GM21717 (cell line): ENCODE results near the gene TMCO4.

ENCODE experiments used
- ATAC-seq: cut with Tn5 transposase; IDR thresholded peaks from one replicate; pipeline ENCODE4 v1.9.1; 2021; ENCODE audit warnings: mild to moderate bottlenecking, moderate library complexity; ENCODE audit not compliant: unreplicated experiment

Gene TMCO4

DNA sequence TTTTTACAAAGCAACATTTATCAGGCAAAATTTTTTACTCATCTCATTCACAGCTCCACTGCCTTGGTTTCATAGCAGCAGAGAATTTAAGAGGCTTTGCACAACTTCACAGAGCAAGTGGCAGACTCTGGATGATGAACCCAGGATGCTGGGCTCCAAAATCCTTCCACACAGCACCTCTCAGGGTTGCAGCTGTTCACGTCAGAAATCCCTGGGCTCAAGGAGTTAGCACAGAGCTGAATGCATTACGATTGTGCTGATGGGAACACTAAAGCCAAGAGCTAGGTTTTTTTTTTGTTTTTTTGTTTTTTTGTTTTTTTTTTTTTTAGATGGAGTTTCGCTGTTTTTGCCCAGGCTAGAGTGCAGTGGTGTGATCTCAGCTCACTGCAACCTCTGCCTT lies 137.4 kb downstream of the TMCO4 start:
- no peak for ATAC-seq

GRCh38 chr1:19661721-19662228 lies 137.9 kb downstream of the TMCO4 start:
- ATAC-seq = no peak

GRCh38 chr1:19658186-19658585 lies 141.5 kb downstream of the TMCO4 start:
- no peak for ATAC-seq

- no peak for ATAC-seq
Observed at GRCh38 chr1:19657511-19657910, 142.2 kb downstream of the TMCO4 start.

- ATAC-seq = no peak
Observed at GRCh38 chr1:19656780-19657466, 142.8 kb downstream of the TMCO4 start.

GRCh38 chr1:19656134-19656779 lies 143.5 kb downstream of the TMCO4 start:
- no peak for ATAC-seq

DNA sequence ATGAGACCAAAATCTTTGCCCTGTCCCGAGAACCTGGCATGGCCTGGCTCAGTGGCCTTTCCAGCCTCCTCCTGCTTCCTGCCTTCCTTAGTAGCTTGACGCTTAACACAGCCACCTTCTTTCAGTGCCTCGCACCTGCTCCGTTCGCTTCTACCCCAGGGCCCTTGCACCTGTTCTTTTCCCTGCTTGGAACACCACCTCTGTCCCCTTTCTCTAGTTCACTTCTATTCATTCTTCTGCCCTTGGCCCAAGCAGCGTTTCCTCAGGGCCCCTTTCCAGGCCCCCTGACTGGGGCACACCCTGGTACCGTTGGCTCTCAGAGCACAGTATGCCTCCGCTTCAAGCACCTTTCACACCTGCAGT lies 144.0 kb downstream of the TMCO4 start:
- no peak for ATAC-seq

DNA sequence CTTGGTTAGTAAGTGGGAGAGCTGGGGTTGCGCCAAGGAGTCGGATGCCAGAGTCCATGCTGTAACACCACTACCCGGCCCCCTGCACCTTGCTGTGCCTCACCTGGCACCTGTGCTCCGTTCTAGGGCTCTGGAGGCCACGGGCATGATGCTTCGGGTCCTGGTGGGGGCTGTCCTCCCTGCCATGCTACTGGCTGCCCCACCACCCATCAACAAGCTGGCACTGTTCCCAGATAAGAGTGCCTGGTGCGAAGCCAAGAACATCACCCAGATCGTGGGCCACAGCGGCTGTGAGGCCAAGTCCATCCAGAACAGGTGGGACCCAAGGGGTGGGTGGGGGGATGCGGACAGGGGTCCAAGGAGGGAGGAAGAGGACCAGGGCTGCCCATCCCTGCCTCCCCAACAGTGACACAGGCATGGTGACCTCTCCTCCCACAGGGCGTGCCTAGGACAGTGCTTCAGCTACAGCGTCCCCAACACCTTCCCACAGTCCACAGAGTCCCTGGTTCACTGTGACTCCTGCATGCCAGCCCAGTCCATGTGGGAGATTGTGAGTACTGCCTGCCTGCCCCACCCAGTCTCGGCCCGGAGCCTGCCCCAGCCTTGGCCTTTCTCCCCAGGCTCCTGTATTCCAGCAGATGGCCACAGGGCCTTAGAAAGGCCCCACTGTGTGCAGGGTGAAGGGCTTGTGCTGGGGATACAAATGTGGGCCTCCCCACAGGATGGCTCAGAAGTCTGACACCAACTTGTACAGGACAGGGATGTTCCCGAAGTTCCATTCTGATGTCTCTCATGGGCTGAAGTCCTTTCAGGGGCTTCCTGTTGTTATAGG lies 144.6 kb downstream of the TMCO4 start:
- no peak for ATAC-seq

- ATAC-seq = no peak
Observed at GRCh38 chr1:19654386-19654785, 145.3 kb downstream of the TMCO4 start.

- no peak for ATAC-seq
Observed at GRCh38 chr1:19651141-19651737, 148.5 kb downstream of the TMCO4 start.

- no peak for ATAC-seq
Observed at GRCh38 chr1:19650416-19651140, 149.1 kb downstream of the TMCO4 start.

DNA sequence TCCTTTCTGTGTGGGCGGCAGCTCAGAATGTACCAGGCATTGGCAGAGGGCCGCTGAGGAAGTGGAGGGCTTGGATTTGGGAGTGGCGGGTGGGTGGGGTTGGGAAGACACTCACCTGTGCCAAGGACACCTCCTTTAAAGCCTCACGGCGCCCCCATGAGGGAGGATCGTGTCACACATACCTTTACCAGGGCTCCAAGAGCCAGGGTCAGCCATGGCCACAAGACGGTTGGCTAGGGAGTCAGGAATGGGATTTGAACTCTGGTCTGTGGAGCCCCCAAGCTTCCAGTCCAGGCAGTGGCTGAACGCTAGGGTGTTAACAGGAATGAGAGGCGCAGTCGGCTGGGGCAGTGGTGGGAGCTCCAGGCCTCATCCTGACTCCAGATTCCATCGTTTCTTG lies 151.0 kb downstream of the TMCO4 start:
- no peak for ATAC-seq

- ATAC-seq = no peak
Observed at GRCh38 chr1:19648239-19648638, 151.5 kb downstream of the TMCO4 start.

DNA sequence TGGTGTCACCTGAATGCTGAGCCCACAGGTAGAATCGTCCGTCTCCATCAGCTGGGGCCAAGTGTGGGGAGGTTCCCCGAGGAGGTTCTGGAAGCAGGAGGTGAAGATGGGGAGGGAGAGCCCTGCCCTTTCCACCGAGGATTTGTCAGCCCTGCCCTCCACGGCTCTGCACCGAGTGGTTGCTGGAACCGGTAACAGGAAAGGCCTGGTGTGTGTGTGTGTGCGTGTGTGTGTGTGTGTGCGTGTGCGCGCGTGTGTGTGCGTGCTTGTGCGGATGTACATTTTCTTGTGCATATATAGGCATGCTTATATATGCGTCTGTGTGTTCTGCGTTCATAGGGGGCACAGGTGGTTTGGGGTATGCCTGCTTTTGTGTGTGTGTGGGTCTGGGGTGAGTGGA lies 152.1 kb downstream of the TMCO4 start:
- ATAC-seq = no peak

DNA sequence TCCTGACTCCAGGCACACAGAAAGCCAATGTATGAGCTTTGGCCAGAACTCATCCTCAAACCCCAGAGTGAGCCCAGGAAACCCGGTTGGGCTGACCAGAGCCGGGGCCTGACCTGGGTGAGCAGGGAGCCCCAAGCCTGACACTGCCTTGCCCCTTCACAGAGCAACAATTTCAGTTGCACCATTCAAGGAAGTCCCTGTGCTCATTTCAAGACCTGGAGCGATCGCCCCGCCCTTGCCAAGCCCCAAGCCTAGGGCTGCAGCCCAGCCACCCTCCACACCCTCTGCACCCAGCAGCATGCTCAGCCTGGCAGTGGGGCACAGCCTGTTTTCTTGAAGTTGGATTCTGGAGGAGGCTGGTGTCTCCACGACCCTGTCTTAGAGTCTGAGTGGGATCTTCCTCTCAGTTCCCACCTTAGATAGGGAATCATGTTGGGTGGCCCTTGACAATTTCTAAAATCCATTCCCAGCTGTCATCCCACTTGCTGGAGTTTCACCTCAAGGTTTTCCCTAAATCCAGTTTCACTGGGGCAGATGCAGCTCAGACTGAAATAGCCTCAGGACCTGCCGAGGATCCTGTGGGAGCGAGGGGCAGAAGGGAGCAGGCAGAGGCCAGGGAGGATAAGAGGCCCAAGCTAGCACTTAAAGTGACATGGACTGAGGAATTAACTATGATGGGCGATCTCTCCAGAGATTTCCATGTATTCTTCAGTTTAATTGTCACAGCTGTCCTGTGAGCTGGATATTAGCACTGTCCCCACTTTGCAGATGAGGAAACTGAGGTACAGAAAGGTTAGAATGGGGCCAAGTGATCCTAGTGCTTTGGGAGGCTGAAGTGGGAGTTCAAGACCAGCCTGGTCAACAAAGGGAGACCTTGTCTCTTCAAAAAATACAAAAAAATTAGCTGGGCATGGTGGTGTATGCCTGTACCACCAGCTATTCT lies 153.1 kb downstream of the TMCO4 start:
- ATAC-seq = no peak

DNA sequence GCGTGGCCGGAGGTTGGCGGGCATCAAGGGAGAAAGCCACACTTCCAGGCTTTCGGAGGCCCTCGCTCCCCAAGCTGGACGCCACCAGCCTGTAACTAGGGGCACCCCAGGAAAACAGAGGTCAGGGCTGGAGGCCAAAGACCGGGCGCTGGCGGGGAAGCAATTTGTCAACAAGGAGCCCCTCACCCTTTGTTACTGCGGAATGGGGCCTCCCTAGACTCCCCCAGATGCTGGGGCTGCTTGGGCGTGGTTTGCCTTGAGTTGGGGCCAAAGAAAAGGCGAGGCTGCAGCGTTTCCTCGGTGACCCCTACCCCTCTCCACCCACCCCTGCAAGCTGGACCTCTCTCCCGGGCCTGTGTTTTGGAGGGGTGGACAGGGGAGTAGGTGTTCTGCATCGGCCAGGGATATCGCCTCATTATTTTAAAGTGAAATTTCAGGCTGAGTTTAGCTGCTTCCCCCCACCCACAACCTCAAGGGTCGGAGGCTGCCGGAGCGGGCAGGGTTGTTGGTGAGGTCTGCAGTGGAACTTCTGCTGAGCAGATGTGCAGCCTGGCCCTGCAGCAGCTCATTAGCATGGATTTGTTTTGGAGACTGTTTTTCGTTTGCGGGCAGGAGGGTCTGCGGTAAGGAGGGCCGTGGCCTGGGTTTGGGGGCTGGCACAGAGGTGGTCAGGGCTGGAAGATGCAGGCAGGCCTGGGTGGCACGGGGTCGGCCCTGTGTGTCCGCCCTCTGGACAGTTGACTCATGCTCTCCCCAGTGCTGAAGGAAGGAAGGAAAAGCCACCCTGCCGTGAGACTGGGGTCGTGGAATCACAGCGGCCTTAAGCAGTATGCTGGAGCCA lies 154.1 kb downstream of the TMCO4 start:
- no peak for ATAC-seq

DNA sequence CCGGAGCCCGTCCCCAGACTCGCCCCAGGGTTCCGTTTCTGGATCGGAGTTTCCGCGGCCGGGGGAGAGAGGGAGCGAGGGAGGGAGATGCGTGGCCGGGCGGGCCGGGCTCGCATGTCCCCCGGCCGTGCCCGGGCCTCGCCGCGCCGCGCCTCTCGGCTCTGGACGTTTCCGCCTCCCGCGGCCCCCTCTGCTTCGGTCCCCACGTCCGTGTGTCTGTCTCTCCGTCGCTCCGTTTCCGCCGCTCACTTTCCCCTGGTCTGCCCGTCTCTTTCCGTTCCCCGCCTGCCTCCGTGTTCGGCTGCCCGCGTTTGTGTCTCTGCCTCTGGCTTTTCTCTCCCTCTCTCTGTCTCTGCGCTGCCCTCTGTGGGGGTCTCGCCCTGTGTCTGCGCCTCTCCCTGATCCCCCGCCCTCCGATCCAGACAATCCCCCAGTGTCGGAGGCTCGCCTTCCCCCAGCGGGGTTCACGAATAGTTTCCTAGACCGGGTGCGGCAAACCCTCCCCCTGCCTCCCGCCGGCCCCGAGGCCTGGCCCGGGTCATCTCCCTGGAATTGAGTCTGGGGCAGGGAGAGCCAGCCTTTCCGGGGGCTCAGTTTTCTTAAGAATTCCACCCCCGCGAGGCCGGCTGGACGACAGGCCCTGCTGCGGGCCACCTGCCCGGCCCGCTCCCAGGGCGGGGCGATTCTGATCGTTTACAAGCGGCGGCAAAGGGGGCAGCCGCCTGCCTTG lies 154.9 kb downstream of the TMCO4 start:
- no peak for ATAC-seq

DNA sequence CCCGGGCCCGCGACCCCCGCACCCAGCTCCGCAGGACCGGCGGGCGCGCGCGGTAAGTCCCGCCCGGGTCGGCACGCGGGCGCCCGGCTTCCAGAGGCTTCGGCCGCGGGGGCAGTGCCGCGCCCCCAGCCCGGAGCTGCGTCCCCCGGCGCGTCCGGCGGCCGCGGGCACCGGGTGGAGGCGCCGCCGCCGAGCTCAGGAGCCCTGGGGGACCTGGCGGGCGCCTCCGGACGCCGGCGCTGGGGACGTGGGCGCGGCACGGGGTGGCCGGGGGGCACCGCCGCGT lies 155.4 kb downstream of the TMCO4 start:
- no peak for ATAC-seq
